ENCODE measurements around the gene APOBEC3H.

DNA sequence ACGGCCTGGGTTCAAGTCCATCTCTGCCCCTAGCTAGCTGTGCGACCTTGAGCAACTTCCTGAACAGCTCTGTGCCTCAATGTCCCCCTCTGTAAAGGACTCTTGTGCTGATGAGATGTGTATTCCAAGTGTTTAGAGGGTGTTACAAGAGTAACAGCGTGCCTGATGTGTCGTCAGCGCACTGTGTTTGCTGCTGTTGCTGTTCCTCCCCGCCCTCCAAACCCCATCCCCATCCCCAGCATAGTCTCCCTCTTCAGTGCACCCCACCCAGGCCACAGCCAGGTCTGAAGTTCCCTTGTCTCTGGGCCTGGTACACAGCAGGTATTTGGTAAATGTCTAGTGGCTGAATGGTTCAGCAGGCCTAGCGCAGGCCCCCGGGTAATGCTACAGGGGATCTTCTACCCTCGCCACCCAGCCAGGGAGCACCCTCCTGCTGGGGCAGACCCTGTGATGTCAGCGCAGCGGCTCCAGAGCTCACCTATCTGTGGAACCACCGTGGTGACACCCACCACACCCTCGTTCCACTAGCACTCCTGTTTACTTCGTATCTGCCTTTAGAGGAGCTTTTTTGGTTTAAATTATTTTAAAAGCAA lies 45.1 kb downstream of the APOBEC3H start:
- TF ChIP-seq POLR2A (IDR thresholded peaks at IDR 0.05; ENCODE audit: low read length) (no peak), GATA1 (IDR thresholded peaks at IDR 0.05; ENCODE audit: low read depth, low read length) (no peak)
